HG03097 (cell line): Measurements from ENCODE around the gene SEC14L2.

Source experiments
- ATAC-seq: cut with Tn5 transposase; IDR thresholded peaks from one replicate; pipeline ENCODE4 v1.9.1; 2021; ENCODE audit not compliant: unreplicated experiment, low FRiP score

Gene SEC14L2

GRCh38 chr22:30396871-30397655 is at the start of gene SEC14L2:
Gene SEC14L2, plus strand, starts transcription at chr22:30397018. Its CDS starts 99 bp downstream, at chr22:30397117.
- no peak for ATAC-seq

GRCh38 chr22:30347255-30347892 is 49.4 kb upstream of the SEC14L2 start:
- ATAC-seq, result no peak

- no peak for ATAC-seq
These were observed 48.4 kb upstream of the SEC14L2 start for GRCh38 chr22:30348404-30348803.

- ATAC-seq, result no peak
These were observed 48.0 kb upstream of the SEC14L2 start for GRCh38 chr22:30348809-30349208.

GRCh38 chr22:30351226-30351625 is 45.6 kb upstream of the SEC14L2 start:
- ATAC-seq, result no peak

GRCh38 chr22:30354644-30355043 is 42.2 kb upstream of the SEC14L2 start:
- ATAC-seq, result no peak

GRCh38 chr22:30356449-30357235 is 40.2 kb upstream of the SEC14L2 start, which contains the start of the genes CCDC157 and SF3A1:
Gene CCDC157, plus strand, starts transcription at chr22:30357007. Its CDS starts 8,994 bp downstream, at chr22:30366001.
Gene SF3A1, minus strand, starts transcription at chr22:30356894. Its CDS starts 102 bp downstream, at chr22:30356792.
- peak; percentile 96 for ATAC-seq

- no peak for ATAC-seq
These were observed 39.6 kb upstream of the SEC14L2 start for GRCh38 chr22:30357236-30357570.

GRCh38 chr22:30357650-30358215 is 39.1 kb upstream of the SEC14L2 start:
- ATAC-seq, result no peak

GRCh38 chr22:30358541-30358940 is 38.3 kb upstream of the SEC14L2 start:
- no peak for ATAC-seq

GRCh38 chr22:30361916-30362650 is 34.7 kb upstream of the SEC14L2 start:
- ATAC-seq, result no peak

- no peak for ATAC-seq
These were observed 34.1 kb upstream of the SEC14L2 start for GRCh38 chr22:30362651-30363281.

- ATAC-seq, result no peak
These were observed 30.9 kb upstream of the SEC14L2 start for GRCh38 chr22:30365891-30366290.

GRCh38 chr22:30368420-30368819 is 28.4 kb upstream of the SEC14L2 start:
- ATAC-seq, result no peak

GRCh38 chr22:30370641-30371230 is 26.1 kb upstream of the SEC14L2 start:
- ATAC-seq, result no peak

- ATAC-seq, result no peak
These were observed 25.5 kb upstream of the SEC14L2 start for GRCh38 chr22:30371321-30371720.

GRCh38 chr22:30371981-30372380 is 24.8 kb upstream of the SEC14L2 start:
- no peak for ATAC-seq

GRCh38 chr22:30372915-30373314 is 23.9 kb upstream of the SEC14L2 start:
- ATAC-seq, result no peak
